BJ (cell line): ENCODE measurements around the gene RNASE8. TPM values are rescaled to one million over a fixed set of nuclear protein-coding genes. Genes with fewer than 3 reads are reported as not detected.

Experiments
- CTCF ChIA-PET: fragments of 350-600 bp; formaldehyde crosslinking; extraction: SDS; loops from one replicate; lab custom pipeline; 2021; ENCODE audit warnings: antibody characterized with exemption, inconsistent platforms; lab: Yijun Ruan, JAX
- POLR2A ChIA-PET: fragments of 300-600 bp; sonication (Branson Sonifier 250); formaldehyde crosslinking; extraction: SDS; loops from one replicate; lab custom pipeline; 2021; ENCODE audit warnings: antibody characterized with exemption; lab: Charles Lee
- DNase-seq: peaks from one replicate; pipeline ENCODE4 v3.0.0-alpha.2; 2011; ENCODE audit warnings: low read depth
- H3K27me3 ChIP-seq: 2 replicates; pipeline ENCODE4 v1.6.0; 2011; ENCODE audit warnings: low read length; ENCODE audit not compliant: control insufficient read depth, insufficient read depth
- H3K36me3 ChIP-seq: 2 replicates; pipeline ENCODE4 v1.5.1; 2011; ENCODE audit warnings: low read length; ENCODE audit not compliant: control insufficient read depth, insufficient read depth
- H3K4me3 ChIP-seq: 2 replicates; pipeline ENCODE4 v1.5.1; 2011; ENCODE audit warnings: low read depth, mild to moderate bottlenecking, control low read depth, low read length
- CTCF ChIP-seq: IDR thresholded peaks from 2 replicates; pipeline ENCODE4 v1.5.1; 2011; ENCODE audit warnings: low read depth, mild to moderate bottlenecking, control low read depth, inconsistent platforms, low read length, moderate library complexity; ENCODE audit not compliant: insufficient read depth
- polyA plus RNA-seq: library from polyadenylated mRNA; depleted of rRNA; stranded (reverse); fragments of >200 nt; gene quantifications from 2 replicates; pipeline ENCODE4 v1.2.3, GENCODE V29; 2011

RNASE8 gene
- polyA plus RNA-seq, 1 experiment: not detected

GRCh38 chr14:21069388-21070082 is 11.9 kb downstream of the RNASE8 start:
- TF ChIP-seq CTCF: no peak
- peaks cover 11% of the 10 kb centered on the region for H3K36me3 ChIP-seq
- peak overlapping the region; percentile 79 for H3K4me3 ChIP-seq
- POLR2A ChIA-PET: no interaction called here
- no peak for DNase-seq
- CTCF ChIA-PET: interaction anchor here (0.6 to 9.5 kb wide), 22 partner anchors 9 to 193 kb away, joined by 3 to 193 read pairs (median 8); partner anchors contain the start of genes RNASE8, TMEM253 and ZNF219
- H3K27me3 ChIP-seq: no peaks in the 10 kb centered on the region

- H3K27me3 ChIP-seq: no peaks in the 10 kb centered on the region
- H3K4me3 ChIP-seq: peak within 1 kb of the TSS; percentile 79
- CTCF ChIA-PET: interaction anchor here (0.9 to 6.3 kb wide), 15 partner anchors 13 to 501 kb away, joined by 3 to 117 read pairs (median 4); partner anchors contain the start of gene TMEM253
- no peak for DNase-seq
- peaks cover 15% of the 10 kb centered on the region for H3K36me3 ChIP-seq
- TF ChIP-seq CTCF: no peak
- POLR2A ChIA-PET: interaction anchor here (0.6 kb wide), 1 partner anchor 406 kb away, joined by 6 read pairs; no protein-coding TSS in a partner anchor
Measured at GRCh38 chr14:21070083-21070609, 12.5 kb downstream of the RNASE8 start, which contains the start of gene ARHGEF40. ARHGEF40 (plus strand) TSS chr14:21070304; CDS start chr14:21070397, 93 bp downstream.

DNA sequence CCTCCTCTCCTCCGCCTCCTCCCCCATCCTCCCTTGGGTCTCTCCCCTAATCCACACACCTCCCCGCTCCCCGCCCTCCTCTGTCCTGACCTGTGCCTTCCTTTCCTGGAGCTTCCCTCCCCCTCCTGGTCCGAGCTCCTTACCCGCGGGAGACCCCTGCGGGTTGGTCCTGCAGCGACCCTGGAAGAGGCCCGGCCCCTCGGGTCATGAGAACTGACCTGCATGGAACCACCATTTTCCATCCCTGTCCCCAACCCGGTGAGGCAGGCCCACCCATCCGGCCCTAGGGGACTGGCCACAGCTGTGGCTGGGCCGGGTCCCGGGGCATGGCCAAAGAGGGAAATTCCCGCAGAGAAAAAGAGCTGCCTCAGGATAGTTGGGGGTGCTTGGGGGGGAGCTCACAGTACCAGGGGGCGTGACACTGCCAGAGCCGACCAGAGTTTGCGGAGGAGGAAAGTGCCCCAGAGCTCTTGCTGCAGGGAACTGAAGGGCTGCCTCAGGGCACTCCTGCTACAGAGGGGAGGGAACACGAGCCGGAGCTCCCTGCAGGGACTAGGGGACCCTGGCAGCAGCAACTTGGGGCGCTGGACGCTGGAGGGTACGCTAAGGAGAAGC is 13.1 kb downstream of the RNASE8 start:
- H3K36me3 ChIP-seq: peaks cover 21% of the 10 kb centered on the region
- ChIA-PET POLR2A (interaction anchor here (0.6 kb wide), 1 partner anchor 406 kb away, joined by 6 read pairs; no protein-coding TSS in a partner anchor), CTCF (interaction anchor here (0.5 to 6.3 kb wide), 18 partner anchors 13 to 501 kb away, joined by 3 to 117 read pairs (median 4); partner anchors contain the start of gene TMEM253)
- H3K4me3 ChIP-seq: peak overlapping the region; percentile 79
- no peak for DNase-seq
- peak; percentile 17; the same call in 1 of the 2 replicates for TF ChIP-seq CTCF
- no peaks in the 10 kb centered on the region for H3K27me3 ChIP-seq

GRCh38 chr14:21071225-21072030 is 13.8 kb downstream of the RNASE8 start:
- TF ChIP-seq CTCF: 0 out of 2 replicates have a peak, but pooled peaks have one; percentile 8
- ChIA-PET CTCF (interaction anchor here (0.5 to 6.3 kb wide), 17 partner anchors 11 to 221 kb away, joined by 3 to 117 read pairs (median 5); partner anchors contain the start of genes TMEM253 and ZNF219), POLR2A (interaction anchor here (0.6 kb wide), 4 partner anchors 22 to 477 kb away, joined by 3 to 19 read pairs (median 6); no protein-coding TSS in a partner anchor)
- H3K4me3 ChIP-seq: peak overlapping the region; percentile 79
- peak; percentile 71 for DNase-seq
- no peaks in the 10 kb centered on the region for H3K27me3 ChIP-seq
- H3K36me3 ChIP-seq: peaks cover 28% of the 10 kb centered on the region
